Adrenal gland (tissue), 5 donors: ENCODE data around the gene DOCK4.

ENCODE experiments used
- CTCF ChIP-seq, 6 experiments: fragments of 450-650 bp in 4 of 6; fragments of 200-600 bp in 2 of 6; sonication (generic) in 1 of 6; IDR thresholded peaks; 1 replicate in 5 of 6; 2 replicates in 1 of 6; pipeline versions ENCODE4 v1.5.1 to v1.8.0; 2016 to 2021; ENCODE audit warnings: antibody characterized with exemption in 6 of 6, mild to moderate bottlenecking in 2 of 6, moderate library complexity in 1 of 6
- POLR2A ChIP-seq, 2 donors: fragments of 450-650 bp; IDR thresholded peaks; one replicate each; pipeline ENCODE4 v1.6.1; 2017; ENCODE audit warnings: antibody characterized with exemption in 2 of 2, mild to moderate bottlenecking in 2 of 2, moderate library complexity in 1 of 2
- donor health status: DM: no; HTN: no; CAD: no.

- TF ChIP-seq CTCF (IDR thresholded peaks at IDR 0.05), result no peak
- no peak for TF ChIP-seq POLR2A (IDR thresholded peaks at IDR 0.05)
Observed at GRCh38 chr7:112224186-112224585, 18.0 kb upstream of the DOCK4 start.
